NCI-H2107 (cell line): ENCODE data around the gene KCNK3.
"Not testable (repeated sequence)": the region's sequence is repeated elsewhere in the genome, so short reads cannot be mapped to it uniquely, and the experiment has no call there.

Source experiments
- DNase-seq: peaks from one replicate; lab custom pipeline; 2025; lab: John Stamatoyannopoulos, UW

KCNK3 gene

DNA sequence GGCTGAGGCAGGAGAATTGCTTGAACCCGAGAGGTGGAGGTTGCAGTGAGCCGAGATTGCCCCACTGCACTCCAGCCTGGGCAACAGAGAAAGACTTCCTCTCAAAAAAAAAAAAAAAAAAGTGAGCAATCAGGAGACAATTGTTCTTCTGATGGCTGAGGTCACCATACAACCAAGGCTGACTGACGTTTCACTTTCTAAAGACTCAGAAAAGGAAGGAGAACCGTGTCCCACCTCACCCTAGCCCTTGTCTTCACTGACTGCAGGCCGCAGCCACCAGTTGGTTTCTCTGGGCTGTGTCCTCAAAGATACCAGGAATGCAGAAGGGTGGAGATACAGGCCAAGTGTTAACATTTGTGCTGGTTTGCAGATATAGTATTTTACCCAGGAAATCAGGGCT, 63.8 kb downstream of the KCNK3 start:
- no peak for DNase-seq

DNA sequence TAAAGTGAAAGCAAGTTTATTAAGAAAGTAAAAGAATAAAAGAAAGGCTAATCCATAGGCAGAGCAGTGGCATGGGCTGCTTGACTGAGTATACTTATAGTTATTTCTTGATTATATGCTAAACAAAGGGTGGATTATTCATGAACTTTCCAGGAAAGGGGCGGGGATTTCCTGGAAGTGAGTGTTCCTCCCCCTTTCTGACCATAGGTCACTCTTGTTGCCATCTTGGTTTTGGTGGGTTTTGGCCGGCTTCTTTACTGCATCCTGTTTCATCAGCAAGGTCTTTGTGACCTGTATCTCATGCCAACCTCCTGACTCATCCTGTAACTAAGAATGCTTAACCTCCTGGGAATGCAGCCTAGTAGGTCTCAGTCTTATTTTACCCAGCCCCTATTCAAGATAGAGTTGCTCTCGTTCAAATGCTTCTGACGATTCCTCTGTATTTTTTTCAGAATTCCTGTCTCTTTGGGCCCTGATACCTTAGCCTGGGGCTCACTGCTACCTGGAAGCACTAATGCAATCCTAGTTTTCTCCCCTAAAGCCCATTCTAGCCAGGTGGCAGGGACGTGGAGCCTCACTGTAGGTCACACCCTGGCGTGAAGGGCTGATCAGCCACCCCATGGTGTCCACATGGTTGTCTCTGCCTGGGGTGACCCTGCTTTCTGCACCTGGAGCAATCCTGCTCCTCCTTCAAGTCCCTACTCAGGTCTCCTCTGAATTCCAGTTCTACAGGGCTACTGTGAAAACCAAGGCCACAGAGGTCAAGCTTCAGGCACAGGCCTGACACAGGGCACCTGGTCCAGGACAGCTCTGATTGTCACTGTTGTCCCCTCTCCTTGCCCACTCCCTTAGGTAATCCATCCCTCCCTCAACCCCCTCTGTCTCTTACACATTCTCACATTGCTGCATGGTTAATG, 65.6 kb downstream of the KCNK3 start:
- DNase-seq: no peak

DNA sequence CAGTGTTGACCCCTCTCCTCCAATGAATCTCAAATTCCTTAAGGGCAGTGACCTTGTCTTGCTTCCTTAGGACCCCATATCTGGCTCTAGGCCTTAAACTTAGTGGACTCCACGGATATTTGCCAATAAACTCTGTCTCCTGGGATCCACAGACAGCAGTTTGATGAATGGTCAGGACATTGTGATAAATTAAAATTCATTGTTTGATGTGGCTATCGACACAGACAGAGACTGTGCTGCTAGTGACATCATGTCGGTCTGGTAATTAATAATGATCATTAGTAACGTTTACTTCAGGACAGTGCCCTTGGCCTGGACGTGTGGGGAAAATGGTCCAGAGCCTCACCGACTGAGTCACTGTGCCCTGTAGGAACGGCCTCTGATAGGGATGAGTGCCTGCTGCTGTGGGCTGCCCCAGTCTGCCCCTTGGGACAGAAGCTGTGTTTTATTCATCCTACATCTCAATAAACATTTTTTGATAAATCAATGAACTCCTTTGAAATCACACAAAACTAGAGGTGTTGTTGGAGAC, 66.3 kb downstream of the KCNK3 start:
- DNase-seq: no peak

DNA sequence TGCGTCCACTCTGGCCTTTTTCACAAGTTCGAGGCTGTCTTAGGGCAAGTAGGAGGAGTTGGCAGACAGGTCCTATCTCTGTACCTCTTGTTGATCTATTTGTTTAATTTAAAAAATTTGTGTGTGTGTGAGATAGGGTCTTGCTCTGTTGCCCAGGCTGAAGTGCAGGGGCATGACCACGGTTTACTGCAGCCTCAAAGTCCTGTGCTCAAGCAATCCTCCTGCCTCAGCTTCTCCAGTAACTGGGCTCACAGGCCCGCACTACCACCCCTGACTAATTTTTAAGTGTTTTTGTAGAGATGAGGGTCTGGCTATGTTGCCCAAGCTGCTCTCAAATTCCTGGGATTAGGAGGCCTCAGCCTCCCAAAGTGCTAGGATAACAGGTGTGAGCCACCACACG, 67.3 kb downstream of the KCNK3 start:
- DNase-seq: no peak

DNA sequence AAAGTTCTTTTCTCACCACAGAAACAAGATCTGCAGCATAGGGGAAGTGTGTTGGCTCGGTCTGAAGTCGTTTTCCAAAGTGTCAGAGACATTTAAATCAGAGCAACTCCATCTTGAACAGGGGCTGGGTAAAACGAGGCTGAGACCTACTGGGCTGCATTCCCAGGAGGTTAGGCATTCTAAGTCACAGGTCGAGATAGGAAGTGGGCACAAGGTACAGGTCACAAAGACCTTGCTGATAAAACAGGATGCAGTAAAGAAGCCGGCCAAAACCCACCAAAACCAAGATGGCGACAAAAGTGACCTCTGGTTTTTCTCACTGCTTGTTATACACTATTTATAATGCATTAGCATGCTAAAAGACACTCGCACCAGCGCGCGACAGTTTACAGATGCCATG, 68.5 kb downstream of the KCNK3 start:
- not testable (repeated sequence) for DNase-seq

DNA sequence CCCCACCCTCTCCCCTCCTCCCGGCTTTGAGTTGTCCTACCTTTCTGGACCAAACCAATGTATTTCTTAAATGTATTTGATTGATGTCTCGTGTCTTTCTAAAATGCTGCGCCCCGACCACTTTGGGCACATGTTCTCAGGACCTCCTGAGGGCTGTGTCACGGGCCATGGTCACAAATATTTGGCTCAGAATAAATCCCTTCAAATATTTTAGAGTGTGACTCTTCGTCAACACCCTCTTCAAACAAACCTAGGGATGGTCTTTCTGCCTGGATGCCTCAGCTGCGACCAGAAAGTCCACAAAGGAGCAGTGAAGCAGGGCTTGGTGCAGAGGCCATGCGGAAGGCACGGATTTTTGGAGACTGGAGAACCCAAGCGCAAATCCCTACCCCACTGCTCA, 70.5 kb downstream of the KCNK3 start:
- no peak for DNase-seq

DNA sequence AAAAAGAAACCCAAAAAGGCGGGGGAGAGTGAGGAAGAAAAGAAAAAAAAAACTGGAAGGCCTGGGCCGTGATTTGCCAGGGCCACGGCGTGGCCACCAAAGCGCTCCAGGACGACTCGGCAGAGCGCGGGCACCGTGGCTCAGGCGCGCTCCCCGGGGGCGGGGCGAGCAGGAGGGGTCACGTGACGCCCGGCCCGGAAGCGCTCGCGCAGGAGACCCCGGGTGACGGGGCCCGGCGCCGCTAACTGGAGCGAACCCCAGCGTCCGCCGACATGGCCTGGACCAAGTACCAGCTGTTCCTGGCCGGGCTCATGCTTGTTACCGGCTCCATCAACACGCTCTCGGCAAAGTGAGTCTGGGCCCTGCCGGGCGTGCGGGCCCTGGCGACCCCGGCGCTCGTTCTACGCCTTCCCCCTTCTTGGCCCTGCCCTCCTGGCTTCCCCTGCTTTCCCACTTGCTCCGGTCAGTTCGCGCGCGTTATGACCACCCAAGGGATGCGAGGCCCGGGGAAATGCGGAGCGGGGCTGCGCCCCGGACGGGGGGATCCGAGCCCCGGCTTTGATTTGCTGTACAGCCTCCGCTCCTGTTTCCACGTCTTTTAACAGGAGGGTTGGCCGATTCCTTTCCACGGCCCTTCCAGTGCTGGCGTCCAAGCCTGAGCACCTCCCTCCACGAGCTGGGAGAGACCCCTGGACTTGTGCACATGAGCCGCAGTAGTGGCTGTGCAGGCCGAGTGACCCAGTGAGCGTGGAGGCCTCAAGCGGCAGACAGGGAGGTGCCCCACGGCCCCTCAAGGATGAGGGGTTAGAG, 71.8 kb downstream of the KCNK3 start, which contains the start of gene SLC35F6:
Gene SLC35F6 (plus strand): TSS at position 207 of the 810 bp plus-strand sequence. CDS start 66 bp downstream, at position 273.
- peak; percentile 28 for DNase-seq

DNA sequence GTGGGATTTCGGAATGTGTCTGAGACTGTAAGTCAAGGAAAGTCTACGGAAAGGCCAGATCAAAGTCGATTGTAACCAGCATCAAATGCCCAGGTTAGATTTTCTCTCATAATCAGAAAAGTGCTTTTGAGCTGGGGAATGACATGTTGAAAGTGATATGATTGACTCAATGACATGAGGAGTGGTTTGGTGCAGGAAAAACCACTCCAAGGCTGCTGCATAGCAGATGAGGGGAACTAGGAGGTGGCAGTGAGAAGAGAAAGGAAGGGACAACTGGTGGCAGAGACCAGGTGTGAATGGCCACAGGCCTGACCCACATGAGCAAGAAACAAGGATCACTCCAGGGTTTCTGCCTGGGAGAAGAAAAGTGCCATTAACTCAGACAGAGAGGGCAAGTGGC, 72.4 kb downstream of the KCNK3 start:
- DNase-seq: no peak

DNA sequence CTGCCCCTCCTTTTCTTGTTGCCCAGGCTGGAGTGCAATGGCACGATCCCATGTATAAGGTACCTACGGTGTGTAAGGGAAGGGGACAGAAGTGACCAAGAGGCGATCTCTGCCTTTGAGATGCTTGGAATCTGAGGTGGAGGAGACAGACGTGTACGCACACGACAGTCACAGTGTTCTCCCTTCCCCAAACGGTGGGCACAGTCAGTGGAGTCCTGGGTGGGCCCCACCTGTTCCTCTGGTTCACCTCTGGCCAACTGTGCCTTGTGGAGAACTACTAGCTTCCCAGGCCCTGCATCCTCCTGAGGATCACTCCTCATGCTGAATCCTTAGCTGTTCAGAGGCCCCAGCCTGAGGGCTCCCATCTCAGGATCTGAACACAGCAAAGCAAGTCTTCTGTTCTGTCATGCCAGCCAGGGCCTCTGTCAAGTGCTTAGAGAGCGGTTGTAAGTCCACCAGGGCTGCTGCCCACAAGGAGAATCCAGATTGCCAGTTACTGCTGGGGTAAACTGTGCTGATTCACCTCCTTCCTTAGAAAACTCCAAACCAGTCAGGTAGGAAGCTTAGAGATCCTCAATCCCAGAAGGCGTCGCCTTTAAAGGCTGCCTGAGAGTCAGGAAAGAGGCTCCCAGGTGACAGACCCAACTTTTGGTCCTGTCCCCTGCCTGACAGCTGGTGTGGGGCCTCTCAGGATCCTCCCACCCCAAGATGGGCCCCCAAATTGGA, 73.1 kb downstream of the KCNK3 start:
- DNase-seq: no peak

DNA sequence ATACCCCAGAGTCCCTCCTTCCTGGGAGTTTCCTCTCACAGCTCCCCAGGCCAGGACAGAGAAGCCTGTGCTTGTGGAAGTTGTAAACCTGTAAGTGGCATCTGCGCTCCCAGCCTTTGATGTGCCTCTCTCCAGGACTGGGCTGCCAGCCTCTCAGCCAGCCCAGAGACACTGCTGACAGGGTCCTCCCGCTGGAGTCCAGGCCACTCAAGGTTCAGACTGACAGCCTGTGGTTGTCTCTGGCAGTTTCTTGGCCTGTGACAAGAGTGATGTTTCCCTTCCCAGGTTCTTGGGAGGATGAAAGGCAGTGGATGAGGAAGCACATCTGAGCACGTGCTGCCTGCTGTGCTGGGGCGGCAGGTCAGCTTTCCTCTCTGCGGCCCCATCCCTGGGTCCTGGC, 74.6 kb downstream of the KCNK3 start:
- no peak for DNase-seq

DNA sequence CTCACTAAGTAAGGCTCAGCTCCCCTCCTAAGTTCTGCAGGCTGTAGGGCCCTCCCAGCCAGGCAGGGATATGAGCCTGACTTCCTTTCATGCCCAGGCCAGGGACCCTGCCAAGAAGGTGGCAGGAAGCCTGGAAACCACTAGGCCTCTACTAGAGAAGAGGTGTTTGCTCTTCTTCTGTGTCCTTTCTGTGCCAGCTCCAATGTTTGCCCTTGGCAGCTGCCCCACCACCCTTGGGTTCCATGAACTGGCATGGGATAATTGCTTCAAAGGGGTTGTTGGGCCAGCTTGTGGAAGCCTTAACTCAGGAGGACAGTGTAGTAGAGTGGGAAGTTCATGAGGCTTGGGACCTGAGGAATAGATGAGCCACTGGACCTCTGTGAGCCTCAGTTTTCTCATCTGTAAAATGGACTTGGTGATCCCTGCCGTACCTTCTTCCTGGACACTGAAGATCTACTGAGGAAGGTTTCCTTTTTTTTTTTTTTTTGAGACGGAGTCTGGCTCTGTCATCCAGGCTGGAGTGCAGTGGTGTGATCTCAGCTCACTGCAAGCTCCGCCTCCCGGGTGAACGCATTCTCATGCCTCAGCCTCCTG, 75.5 kb downstream of the KCNK3 start:
- no peak for DNase-seq

DNA sequence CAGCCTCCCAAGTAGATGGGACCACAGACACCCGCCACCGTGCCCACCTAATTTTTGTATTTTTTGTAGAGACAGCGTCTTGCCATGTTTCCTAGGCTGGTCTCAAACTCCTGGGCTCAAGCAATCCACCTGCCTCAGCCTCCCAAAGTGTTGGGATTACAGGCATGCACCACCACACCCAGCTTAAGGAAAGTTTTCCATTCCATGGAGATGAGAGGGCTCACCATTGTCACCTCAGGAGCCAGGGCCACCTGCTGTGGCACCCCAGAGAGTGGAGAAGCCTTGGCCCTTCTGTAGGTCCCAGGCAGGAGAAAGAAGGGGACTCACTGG, 76.2 kb downstream of the KCNK3 start:
- DNase-seq: no peak

DNA sequence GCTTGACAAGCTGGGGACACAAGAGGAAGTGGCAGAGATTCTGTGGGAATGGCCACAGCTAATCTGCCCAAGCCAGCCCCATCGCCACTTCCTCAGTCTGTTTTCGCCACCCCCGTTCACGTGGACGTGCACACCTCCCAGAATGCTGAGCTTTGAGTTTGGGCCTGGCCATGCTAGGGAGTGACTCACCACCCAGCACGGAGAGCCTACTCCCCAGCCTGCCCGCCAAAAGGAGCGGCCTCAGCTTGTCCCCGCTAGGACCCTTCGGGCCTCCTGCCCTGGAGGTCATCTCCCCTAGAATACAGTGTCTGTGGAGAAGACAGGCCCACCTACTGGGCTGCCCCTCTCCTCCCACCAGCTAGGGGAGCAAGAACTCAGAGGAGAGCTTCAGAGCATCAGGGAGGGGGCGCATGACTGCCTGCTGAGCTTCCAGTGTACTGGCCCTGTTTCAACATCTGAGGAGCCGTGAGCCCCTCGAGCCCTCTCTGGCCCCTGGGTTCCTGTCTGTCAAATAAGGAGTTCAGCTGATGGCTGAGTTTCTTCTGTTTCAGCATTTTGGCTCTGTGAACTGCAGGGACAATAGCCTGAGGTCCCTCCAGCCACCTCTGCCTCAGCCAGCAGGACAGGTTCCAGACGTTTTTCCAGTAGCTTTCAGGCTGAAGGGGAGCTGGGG, 76.7 kb downstream of the KCNK3 start:
- DNase-seq: no peak

DNA sequence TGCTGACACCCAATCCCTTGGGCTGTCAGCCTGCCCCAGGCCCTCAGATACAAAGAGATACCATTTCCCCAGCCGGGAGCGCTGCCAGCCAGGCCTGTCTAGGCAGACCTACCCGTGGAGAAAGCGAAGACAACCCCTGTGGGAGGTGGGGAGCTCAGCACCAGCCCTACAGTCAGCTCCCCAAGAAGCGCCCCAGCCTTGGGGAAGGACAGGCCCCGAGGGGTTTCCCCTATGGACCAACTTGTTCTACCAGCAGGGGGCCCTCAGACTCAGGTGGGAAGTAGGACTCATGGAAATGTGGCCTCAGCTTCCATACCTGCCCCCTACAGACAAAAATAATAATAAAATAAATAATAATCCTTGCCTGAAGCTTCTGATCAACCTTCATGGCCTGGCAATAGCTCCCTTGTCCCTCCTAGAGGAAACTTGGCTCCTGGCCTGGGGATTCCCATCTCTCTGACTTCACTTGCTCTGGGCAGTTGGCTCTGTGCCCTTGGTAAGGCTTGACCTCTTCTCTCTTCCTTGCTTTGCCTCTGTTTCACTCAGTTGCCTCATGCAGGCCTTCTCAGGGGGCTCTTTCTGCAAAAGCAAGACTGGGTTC, 78.6 kb downstream of the KCNK3 start:
- DNase-seq: no peak

DNA sequence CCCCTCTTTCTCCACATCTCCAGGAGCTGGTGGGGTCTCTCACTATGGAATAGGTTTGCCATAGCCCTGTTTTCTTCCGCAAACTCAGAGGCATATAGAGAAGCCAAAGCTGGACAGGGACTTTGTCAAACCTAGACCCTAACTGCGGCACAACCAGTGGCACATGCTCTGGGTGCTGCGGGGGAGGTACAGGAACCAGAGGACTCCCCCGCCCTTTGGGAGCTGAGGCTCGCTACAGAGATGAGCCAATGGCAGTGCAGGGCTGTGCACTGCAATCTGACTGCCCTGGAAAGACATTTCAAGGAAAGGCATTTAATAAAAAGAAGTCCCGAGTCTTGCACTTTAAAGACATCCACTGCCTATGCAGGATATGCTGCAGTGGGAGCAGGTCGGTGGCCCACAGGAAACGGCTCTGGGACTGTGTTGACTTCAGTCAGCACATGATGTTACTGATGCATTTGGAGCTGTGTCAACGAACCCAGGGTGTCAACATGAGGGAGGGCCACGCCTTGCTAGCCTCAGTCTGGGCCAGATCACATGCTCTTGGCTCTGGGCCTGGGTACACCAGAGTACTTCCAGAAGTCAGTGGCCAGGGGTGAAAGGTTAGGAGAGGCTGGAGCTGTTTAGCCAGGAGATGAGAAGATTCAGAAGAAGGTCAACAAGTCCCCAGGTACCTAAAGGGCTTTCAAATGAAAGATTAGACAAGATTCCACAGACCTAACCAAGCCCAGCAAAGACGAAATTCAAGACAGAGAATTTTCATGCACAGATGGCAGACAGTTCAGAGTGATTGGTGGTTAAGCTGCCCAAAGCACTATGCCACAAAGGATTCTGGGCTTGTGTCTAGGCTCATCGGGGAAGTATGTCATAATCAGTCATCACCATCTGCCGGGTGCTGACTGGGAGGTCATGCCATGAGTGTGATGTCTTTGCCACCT, 79.8 kb downstream of the KCNK3 start:
- DNase-seq: no peak

DNA sequence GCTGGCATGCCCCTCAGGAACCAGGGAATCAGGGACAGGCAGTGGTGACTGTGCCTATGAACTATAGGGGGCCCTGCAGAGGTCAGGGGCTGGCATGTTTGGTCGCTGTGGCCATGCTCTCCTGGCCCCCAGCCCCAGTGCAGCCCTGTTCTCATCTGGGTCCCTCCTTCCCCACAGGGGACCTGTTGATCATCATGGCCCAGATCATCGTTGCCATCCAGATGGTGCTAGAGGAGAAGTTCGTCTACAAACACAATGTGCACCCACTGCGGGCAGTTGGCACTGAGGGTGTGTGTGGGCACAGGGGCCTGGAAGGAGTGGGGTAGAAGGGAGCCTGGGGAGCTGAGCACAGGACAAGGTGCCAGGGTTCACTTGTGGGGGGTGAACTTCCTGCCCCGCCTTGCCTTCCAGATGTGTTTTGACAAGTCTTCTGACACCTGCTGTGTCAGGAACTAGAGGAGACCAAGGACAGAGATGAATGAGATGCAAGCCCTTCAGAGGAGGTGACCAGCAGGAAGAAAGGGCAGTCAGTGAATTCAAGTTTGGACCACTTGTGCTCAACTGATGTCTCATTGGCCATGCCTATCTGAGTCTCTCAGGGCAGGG, 83.8 kb downstream of the KCNK3 start:
- no peak for DNase-seq

DNA sequence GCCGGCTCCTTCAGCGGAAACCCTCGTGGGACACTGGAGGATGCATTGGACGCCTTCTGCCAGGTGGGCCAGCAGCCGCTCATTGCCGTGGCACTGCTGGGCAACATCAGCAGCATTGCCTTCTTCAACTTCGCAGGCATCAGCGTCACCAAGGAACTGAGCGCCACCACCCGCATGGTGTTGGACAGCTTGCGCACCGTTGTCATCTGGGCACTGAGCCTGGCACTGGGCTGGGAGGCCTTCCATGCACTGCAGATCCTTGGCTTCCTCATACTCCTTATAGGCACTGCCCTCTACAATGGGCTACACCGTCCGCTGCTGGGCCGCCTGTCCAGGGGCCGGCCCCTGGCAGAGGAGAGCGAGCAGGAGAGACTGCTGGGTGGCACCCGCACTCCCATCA, 85.6 kb downstream of the KCNK3 start:
- no peak for DNase-seq

DNA sequence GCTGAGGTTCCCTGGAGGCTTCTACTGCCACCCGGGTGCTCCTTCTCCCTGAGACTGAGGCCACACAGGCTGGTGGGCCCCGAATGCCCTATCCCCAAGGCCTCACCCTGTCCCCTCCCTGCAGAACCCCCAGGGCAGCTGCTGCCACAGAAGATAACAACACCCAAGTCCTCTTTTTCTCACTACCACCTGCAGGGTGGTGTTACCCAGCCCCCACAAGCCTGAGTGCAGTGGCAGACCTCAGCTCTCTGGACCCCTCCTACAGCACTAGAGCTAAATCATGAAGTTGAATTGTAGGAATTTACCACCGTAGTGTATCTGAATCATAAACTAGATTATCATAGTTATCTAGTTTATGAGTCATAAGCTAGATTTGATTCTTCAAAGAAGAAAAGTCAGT, 86.0 kb downstream of the KCNK3 start:
- DNase-seq: no peak

DNA sequence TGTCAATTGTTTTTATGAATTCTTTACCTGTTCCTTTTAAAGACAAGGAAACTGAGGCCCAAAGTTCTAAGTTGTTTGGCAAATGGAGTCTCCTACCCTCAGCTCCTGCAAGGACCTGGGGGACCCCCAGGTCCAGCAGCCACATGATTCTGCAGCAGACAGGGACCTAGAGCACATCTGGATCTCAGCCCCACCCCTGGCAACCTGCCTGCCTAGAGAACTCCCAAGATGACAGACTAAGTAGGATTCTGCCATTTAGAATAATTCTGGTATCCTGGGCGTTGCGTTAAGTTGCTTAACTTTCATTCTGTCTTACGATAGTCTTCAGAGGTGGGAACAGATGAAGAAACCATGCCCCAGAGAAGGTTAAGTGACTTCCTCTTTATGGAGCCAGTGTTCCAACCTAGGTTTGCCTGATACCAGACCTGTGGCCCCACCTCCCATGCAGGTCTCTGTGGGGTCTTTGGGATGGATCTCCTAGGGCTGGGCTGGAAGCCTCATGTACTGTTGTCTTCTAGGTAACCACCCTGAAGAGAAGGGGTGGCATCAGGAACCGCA, 87.8 kb downstream of the KCNK3 start:
- DNase-seq: no peak
